ENCODE data around the gene FBXO42. TPM values are rescaled to one million over a fixed set of nuclear protein-coding genes. Genes with fewer than 3 reads are reported as not detected.

Gene FBXO42
- polyA plus RNA-seq, 2 of the 4 experiments (the other 2 are of a cell fraction) = 4.7 to 12.4 TPM

- no peak for TF ChIP-seq ESRRA (IDR thresholded peaks at IDR 0.05; ENCODE audit: borderline replicate concordance, low read length)
- TF ChIP-seq CEBPB (IDR thresholded peaks at IDR 0.05) = no peak
- no peak for TF ChIP-seq NFE2L2 (conservative IDR thresholded peaks at IDR 0.05; ENCODE audit: low read length)
- no peak for TF ChIP-seq REST (IDR thresholded peaks at IDR 0.05)
- TF ChIP-seq SREBF2 (IDR thresholded peaks at IDR 0.05) = no peak
- TF ChIP-seq, protein P1, sequence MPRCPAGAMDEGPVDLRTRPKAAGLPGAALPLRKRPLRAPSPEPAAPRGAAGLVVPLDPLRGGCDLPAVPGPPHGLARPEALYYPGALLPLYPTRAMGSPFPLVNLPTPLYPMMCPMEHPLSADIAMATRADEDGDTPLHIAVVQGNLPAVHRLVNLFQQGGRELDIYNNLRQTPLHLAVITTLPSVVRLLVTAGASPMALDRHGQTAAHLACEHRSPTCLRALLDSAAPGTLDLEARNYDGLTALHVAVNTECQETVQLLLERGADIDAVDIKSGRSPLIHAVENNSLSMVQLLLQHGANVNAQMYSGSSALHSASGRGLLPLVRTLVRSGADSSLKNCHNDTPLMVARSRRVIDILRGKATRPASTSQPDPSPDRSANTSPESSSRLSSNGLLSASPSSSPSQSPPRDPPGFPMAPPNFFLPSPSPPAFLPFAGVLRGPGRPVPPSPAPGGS (IDR thresholded peaks at IDR 0.05) = no peak
- TF ChIP-seq POLR2AphosphoS2 (conservative IDR thresholded peaks at IDR 0.05; ENCODE audit: low read length) = no peak
- no peak for TF ChIP-seq KDM1A (IDR thresholded peaks at IDR 0.05; ENCODE audit: low read depth)
- TF ChIP-seq CHD2 (IDR thresholded peaks at IDR 0.05; ENCODE audit: low read length, partially characterized antibody) = no peak
- no peak for TF ChIP-seq NR3C1 (IDR thresholded peaks at IDR 0.05)
- TF ChIP-seq, protein P2, sequence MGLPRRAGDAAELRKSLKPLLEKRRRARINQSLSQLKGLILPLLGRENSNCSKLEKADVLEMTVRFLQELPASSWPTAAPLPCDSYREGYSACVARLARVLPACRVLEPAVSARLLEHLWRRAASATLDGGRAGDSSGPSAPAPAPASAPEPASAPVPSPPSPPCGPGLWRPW (IDR thresholded peaks at IDR 0.05) = no peak
- TF ChIP-seq HOXA7 (CRISPR knock-in tag; IDR thresholded peaks at IDR 0.05) = no peak
- TF ChIP-seq RARB (CRISPR knock-in tag; IDR thresholded peaks at IDR 0.05) = no peak
- TF ChIP-seq CBX2 (IDR thresholded peaks at IDR 0.05; ENCODE audit: borderline replicate concordance, low read depth) = no peak
- TF ChIP-seq PHF8 (IDR thresholded peaks at IDR 0.05; ENCODE audit: borderline replicate concordance, low read depth) = no peak
- TF ChIP-seq TFCP2L1 (CRISPR knock-in tag; IDR thresholded peaks at IDR 0.05) = no peak
- ATAC-seq (no peak), FAIRE-seq (no peak), DNase-seq (ENCODE audit: low read depth in 1 of 2, low spot score in 1 of 2) (no peak)
- H3K27ac ChIP-seq = 0 out of 6 replicates have a peak overlapping the region, but pooled peaks of 1 of the 2 experiments have one; percentile 26
- H3K4me3 ChIP-seq = no peak overlapping the region
- H3K9me3 ChIP-seq = no peaks in the 10 kb centered on the region
- ChIA-PET POLR2A (no interaction called here), CTCF (interaction anchor here (0.9 to 1.6 kb wide), 3 partner anchors 17 to 76 kb away, joined by 3 to 5 read pairs (median 3); no protein-coding TSS in a partner anchor)
- no peak overlapping the region for H3K4me2 ChIP-seq
- WGBS (ENCODE audit: missing lambda C conversion rate) = 68% methylated on average over 1 of the region's 1 CpG
- H3K4me1 ChIP-seq = peaks cover 10% of the 10 kb centered on the region; the same call in 2 of the 3 replicates
Measured at GRCh38 chr1:16260814-16261213, 91.5 kb downstream of the FBXO42 start.

GRCh38 chr1:16258591-16259135 lies 93.6 kb downstream of the FBXO42 start:
- no peak for FAIRE-seq
- no peak overlapping the region for H3K4me2 ChIP-seq
- no peak overlapping the region for H3K27ac ChIP-seq
- no peak for TF ChIP-seq HOXA7 (CRISPR knock-in tag; IDR thresholded peaks at IDR 0.05)
- TF ChIP-seq RARB (CRISPR knock-in tag; IDR thresholded peaks at IDR 0.05) = no peak
- no peak for TF ChIP-seq ZFP36 (IDR thresholded peaks at IDR 0.05; ENCODE audit: borderline replicate concordance, partially characterized antibody)
- no peak for TF ChIP-seq CEBPB (IDR thresholded peaks at IDR 0.05)
- TF ChIP-seq TP53 (CRISPR knock-in tag; IDR thresholded peaks at IDR 0.05) = no peak
- TF ChIP-seq ZC3H11A (IDR thresholded peaks at IDR 0.05) = no peak
- TF ChIP-seq HOXB5 (CRISPR knock-in tag; IDR thresholded peaks at IDR 0.05) = no peak
- TF ChIP-seq FOSL2 (IDR thresholded peaks at IDR 0.05) = no peak
- no peak for TF ChIP-seq FOSL2 (CRISPR knock-in tag; IDR thresholded peaks at IDR 0.05)
- TF ChIP-seq FOXS1 (CRISPR knock-in tag; IDR thresholded peaks at IDR 0.05) = no peak
- no peak for TF ChIP-seq POLR2AphosphoS2 (conservative IDR thresholded peaks at IDR 0.05; ENCODE audit: low read length)
- TF ChIP-seq MAFK (IDR thresholded peaks at IDR 0.05; ENCODE audit: partially characterized antibody) = no peak
- no peak for TF ChIP-seq REST (IDR thresholded peaks at IDR 0.05)
- no peak for TF ChIP-seq BHLHE40 (IDR thresholded peaks at IDR 0.05; ENCODE audit: low read depth, low read length)
- ATAC-seq = no peak
- no peak overlapping the region for H3K4me3 ChIP-seq
- no peak for DNase-seq (ENCODE audit: low read depth in 1 of 2, low spot score in 1 of 2)
- peaks cover 12% of the 10 kb centered on the region; the same call in 2 of the 3 replicates for H3K4me1 ChIP-seq
- CTCF ChIA-PET = no interaction called here
- H3K9me3 ChIP-seq = no peaks in the 10 kb centered on the region
- POLR2A ChIA-PET = no interaction called here
- WGBS (ENCODE audit: missing lambda C conversion rate) = 88% methylated on average over 9 of the region's 9 CpGs
